Cardiac muscle cell (in vitro differentiated cells and primary cell): ENCODE measurements around the gene DNM2. TPM values are rescaled to one million over a fixed set of nuclear protein-coding genes. Genes with fewer than 3 reads are reported as not detected.
A peak's percentile ranks its signal among the peaks of the same experiment; 100 is the strongest.

ENCODE experiments used
- DNase-seq, 2 donors: peaks; one replicate each; pipeline versions ENCODE4 v3.0.0 to v3.0.0-alpha.2; 2010 to 2017; ENCODE audit warnings: low read depth in 1 of 2, low spot score in 1 of 2
- H3K27ac ChIP-seq: fragments of 200-600 bp; sonication (generic); 2 replicates; pipeline ENCODE4 v1.5.1; 2016
- H3K27me3 ChIP-seq: fragments of 200-600 bp; sonication (generic); 2 replicates; pipeline ENCODE4 v1.6.0; 2016; ENCODE audit warnings: control low read depth
- H3K36me3 ChIP-seq: fragments of 200-600 bp; sonication (generic); 2 replicates; pipeline ENCODE4 v1.5.1; 2016; ENCODE audit warnings: control low read depth
- H3K4me1 ChIP-seq: fragments of 200-600 bp; sonication (generic); 2 replicates; pipeline ENCODE4 v1.8.1; 2017; ENCODE audit warnings: low read depth, mild to moderate bottlenecking, mixed run types
- H3K4me3 ChIP-seq: fragments of 200-600 bp; sonication (generic); 2 replicates; pipeline ENCODE4 v1.5.1; 2016; ENCODE audit warnings: mild to moderate bottlenecking
- H3K9me3 ChIP-seq: fragments of 200-600 bp; sonication (generic); 2 replicates; pipeline ENCODE4 v1.5.1; 2017; ENCODE audit warnings: low read depth, mild to moderate bottlenecking, control low read depth
- polyA plus RNA-seq: library from polyadenylated mRNA; unstranded; fragments of >200 nt; fragmentation: Nextera tagmentation; extraction: Ambion mirVana; gene quantifications from 2 replicates; pipeline ENCODE4 v1.2.1, GENCODE V29; 2016
- total RNA-seq: library from RNA; depleted of rRNA; stranded (reverse); fragments of >200 nt; gene quantifications from 2 replicates; pipeline ENCODE4 v1.2.3, GENCODE V29; 2016
- TF ChIP-seq, protein P1 (sequence below): IDR thresholded peaks from 2 replicates; pipeline ENCODE4 v1.5.1; 2012; ENCODE audit warnings: low read depth, mild to moderate bottlenecking, low read length

The DNM2 gene
- total and polyA plus RNA-seq, 2 experiments from 2014 or later, result 122 to 132 TPM

DNA sequence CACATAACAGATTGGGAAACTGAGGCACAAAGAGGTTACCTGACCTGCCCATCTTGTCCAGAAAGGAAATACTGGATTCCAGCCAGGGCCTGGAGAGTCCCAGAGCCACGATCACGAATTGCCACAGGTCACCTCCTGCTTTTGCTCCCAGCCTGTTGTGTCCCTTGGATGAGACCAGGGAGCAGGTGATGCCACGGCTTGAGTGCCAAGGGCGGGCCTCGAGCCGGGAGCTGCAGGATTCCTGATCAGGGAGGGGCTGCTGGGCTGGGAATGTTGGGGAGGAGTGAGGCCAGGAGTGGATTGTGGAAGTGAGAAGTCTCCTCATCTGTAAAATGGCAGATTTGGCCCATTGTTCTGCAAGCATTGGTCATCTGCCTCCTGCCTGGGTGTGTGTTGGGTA, 29.4 kb downstream of the DNM2 start:
- TF ChIP-seq, protein P1, sequence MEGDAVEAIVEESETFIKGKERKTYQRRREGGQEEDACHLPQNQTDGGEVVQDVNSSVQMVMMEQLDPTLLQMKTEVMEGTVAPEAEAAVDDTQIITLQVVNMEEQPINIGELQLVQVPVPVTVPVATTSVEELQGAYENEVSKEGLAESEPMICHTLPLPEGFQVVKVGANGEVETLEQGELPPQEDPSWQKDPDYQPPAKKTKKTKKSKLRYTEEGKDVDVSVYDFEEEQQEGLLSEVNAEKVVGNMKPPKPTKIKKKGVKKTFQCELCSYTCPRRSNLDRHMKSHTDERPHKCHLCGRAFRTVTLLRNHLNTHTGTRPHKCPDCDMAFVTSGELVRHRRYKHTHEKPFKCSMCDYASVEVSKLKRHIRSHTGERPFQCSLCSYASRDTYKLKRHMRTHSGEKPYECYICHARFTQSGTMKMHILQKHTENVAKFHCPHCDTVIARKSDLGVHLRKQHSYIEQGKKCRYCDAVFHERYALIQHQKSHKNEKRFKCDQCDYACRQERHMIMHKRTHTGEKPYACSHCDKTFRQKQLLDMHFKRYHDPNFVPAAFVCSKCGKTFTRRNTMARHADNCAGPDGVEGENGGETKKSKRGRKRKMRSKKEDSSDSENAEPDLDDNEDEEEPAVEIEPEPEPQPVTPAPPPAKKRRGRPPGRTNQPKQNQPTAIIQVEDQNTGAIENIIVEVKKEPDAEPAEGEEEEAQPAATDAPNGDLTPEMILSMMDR, result no peak
- Histone ChIP-seq H3K9me3 (no peaks in the 10 kb centered on the region), H3K4me3 (no peak overlapping the region), H3K36me3 (no peaks in the 10 kb centered on the region), H3K27me3 (no peaks in the 10 kb centered on the region), H3K27ac (peak overlapping the region; percentile 64), H3K4me1 (peaks cover 5% of the 10 kb centered on the region)
- no peak for DNase-seq

DNA sequence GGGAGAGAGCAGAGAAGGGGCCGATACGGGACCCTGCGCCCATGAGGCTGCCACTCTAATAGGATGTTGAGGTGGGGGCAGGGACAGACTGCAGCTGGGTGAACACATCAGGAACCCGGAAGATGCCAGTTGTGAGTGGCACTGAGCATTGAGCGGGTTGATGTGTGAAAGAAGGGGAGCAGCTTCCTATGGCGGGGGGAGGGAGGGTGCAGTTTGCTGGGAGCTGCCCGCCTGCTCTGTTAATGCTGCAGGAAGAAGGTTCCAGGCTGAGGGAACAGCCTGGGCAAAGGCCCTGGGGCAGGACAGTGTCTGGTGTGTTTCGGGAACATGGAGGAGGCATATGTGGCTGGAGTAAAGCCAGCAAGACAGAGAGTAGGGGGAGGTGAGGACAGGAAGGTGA, 29.8 kb downstream of the DNM2 start:
- no peaks in the 10 kb centered on the region for H3K27me3 ChIP-seq
- TF ChIP-seq, protein P1, result no peak
- H3K4me3 ChIP-seq, result no peak overlapping the region
- no peak for DNase-seq
- no peaks in the 10 kb centered on the region for H3K9me3 ChIP-seq
- H3K27ac ChIP-seq, result peak overlapping the region; percentile 64
- H3K36me3 ChIP-seq, result no peaks in the 10 kb centered on the region
- H3K4me1 ChIP-seq, result peaks cover 5% of the 10 kb centered on the region

DNA sequence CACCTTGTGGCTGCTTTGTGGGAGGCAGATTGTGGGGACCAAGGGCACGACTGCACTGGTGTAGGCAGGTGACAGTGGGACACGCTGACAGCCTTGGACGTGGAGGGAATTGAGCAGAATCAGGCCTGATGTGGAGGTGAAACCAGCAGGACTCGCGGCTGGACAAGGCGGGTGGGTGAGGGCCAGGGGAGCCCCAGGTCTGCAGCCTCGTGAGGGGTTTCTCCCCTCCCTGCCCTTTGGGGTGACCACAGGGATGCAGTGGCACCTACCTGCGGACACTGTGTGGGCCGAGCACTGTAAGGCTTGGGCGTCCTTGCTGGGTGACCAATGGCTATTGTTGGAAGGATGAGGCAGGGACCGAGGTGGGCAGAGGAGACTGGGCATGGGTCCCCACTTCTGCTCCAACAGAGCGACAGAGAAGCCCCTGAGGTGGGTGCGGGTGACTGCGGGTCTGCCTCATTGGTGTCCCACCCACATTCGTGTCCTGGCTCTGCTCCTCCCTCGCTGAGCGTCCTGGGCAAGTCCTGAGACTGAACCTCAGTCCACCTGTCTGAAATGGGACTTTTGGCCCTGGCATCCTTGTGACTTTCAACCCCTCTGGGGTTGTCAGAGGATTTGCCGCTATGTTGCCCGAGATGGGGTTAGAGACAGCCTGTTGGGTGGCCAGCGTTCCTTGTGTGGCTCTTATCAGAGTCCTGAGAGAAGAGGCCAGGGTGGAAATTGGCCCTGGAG, 30.5 kb downstream of the DNM2 start:
- no peak for DNase-seq
- TF ChIP-seq, protein P1, result no peak
- Histone ChIP-seq H3K27me3 (no peaks in the 10 kb centered on the region), H3K4me3 (no peak overlapping the region), H3K36me3 (no peaks in the 10 kb centered on the region), H3K4me1 (peaks cover 5% of the 10 kb centered on the region), H3K27ac (peak overlapping the region; percentile 64), H3K9me3 (no peaks in the 10 kb centered on the region)

DNA sequence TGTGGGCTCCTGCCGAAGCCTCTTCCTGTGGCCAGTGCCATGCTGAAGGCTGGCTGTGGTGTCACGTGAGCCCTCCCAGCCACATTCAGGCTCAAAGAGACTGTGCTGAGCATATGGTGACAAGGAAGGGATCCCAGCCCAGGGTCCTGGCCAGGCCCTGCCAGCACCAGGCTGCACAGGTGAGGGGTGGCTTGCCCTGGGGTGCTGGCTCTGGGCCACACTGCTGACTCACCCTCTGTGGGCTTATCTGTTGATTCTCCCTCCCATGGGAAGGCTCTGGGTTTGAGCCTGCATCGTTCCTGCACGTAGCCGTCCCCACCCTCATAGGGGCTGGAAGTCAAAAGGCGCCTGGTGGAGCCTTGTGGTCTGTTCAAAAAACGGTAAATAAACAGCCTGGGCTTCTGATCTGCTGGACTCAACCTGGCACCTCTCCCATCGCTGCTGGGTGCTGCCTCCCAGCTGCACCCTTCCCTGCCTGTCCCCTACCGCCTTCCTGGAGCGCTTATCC, 31.1 kb downstream of the DNM2 start:
- H3K36me3 ChIP-seq, result no peaks in the 10 kb centered on the region
- no peak overlapping the region for H3K4me3 ChIP-seq
- TF ChIP-seq, protein P1, result no peak
- H3K4me1 ChIP-seq, result peaks cover 5% of the 10 kb centered on the region
- DNase-seq, result peak in 1 of 2 donors; percentile 59
- H3K27ac ChIP-seq, result peak overlapping the region; percentile 64
- H3K27me3 ChIP-seq, result no peaks in the 10 kb centered on the region
- no peaks in the 10 kb centered on the region for H3K9me3 ChIP-seq

DNA sequence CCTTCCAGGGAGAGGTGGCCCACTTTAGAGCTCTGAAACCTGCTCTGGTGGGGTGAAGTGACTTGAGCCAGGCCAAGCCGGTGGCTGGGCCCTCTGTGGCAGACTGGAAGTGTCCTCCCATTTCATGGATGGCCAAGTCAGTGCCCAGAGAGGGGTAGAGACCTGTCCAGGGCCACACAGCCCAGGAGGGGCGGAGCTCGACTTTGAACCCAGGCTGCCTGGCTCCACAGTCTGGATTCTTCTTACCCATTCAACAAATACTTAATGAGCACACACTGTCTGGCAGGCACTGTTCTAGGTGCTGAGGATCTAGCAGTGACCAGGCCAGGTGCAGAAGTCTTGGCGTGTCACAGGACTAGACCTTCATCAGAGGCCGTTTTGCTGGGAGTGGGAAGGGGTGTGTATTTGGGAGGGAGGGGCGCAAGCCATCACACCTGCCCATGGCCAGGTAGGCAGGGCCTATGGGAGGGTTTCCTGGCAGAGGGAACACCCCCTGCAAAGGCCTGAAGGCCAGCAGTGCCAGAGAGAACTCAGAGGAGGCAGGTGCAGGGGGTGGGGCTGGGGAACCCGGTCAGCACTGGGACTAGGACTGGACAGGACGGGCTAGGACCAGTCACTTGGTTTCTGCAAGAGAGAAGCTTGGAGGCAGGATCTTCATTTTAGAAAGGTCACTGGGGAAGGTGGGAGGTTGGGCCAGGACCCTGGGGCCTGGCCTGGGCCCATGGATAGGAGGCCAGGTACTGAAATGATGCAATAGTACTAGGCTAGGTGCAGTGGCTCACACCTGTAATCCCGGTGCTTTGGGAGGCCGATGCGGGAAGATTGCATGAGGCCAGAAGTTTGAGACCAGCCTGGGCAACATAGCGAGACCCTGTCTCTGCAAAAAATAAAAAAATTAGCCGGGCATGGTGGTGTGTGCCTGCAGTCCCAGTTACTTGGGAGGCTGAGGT, 31.8 kb downstream of the DNM2 start:
- Histone ChIP-seq H3K4me3 (no peak overlapping the region), H3K36me3 (no peaks in the 10 kb centered on the region), H3K27ac (peak overlapping the region; percentile 64), H3K9me3 (no peaks in the 10 kb centered on the region), H3K27me3 (no peaks in the 10 kb centered on the region), H3K4me1 (peaks cover 5% of the 10 kb centered on the region)
- TF ChIP-seq, protein P1, result no peak
- DNase-seq, result no peak
